Karpas-422 (cell line): ENCODE results near the gene PGP. TPM values are rescaled to one million over a fixed set of nuclear protein-coding genes. Genes with fewer than 3 reads are reported as not detected.
"Not testable (repeated sequence)": the region's sequence is repeated elsewhere in the genome, so short reads cannot be mapped to it uniquely, and the experiment has no call there.

Experiments
- DNase-seq: peaks from one replicate; pipeline ENCODE4 v3.0.0-alpha.2; 2015
- H2AFZ ChIP-seq: fragments of 200-600 bp; sonication (generic); 2 replicates; pipeline ENCODE4 v1.6.1; 2014; ENCODE audit warnings: antibody characterized with exemption, low read length, mixed read lengths
- H3K27ac ChIP-seq: fragments of 200-600 bp; sonication (generic); 2 replicates; pipeline ENCODE4 v1.5.1; 2014; ENCODE audit warnings: mild to moderate bottlenecking, low read length, moderate library complexity
- H3K27me3 ChIP-seq: fragments of 200-600 bp; sonication (generic); 2 replicates; pipeline ENCODE4 v1.6.1; 2014; ENCODE audit warnings: low read length, mixed read lengths
- H3K36me3 ChIP-seq: fragments of 200-600 bp; sonication (generic); 2 replicates; pipeline ENCODE4 v1.6.1; 2014; ENCODE audit warnings: low read length, mixed read lengths; ENCODE audit not compliant: insufficient read depth
- H3K4me1 ChIP-seq: fragments of 200-600 bp; sonication (generic); 2 replicates; pipeline ENCODE4 v1.6.1; 2014; ENCODE audit warnings: mild to moderate bottlenecking, low read length, mixed read lengths
- H3K4me2 ChIP-seq: fragments of 200-600 bp; sonication (generic); 2 replicates; pipeline ENCODE4 v1.6.1; 2014; ENCODE audit warnings: low read length, low read depth, mild to moderate bottlenecking; ENCODE audit not compliant: poor library complexity, severe bottlenecking
- H3K4me3 ChIP-seq: fragments of 200-600 bp; sonication (generic); 2 replicates; pipeline ENCODE4 v1.5.1; 2014; ENCODE audit warnings: mild to moderate bottlenecking, antibody characterized with exemption, low read length, mixed read lengths
- H3K79me2 ChIP-seq: fragments of 200-600 bp; sonication (generic); 2 replicates; pipeline ENCODE4 v1.6.1; 2014; ENCODE audit warnings: mild to moderate bottlenecking, low read length, mixed read lengths
- H3K9ac ChIP-seq: fragments of 200-600 bp; sonication (generic); 2 replicates; pipeline ENCODE4 v1.6.0; 2014; ENCODE audit warnings: low read length
- H3K9me2 ChIP-seq: fragments of 200-600 bp; sonication (generic), shearing (Covaris generic); replicated peaks from 2 replicates; pipeline ENCODE4 v1.6.0; 2014; ENCODE audit warnings: mild to moderate bottlenecking, low read length, moderate library complexity; ENCODE audit not compliant: insufficient read depth
- H3K9me3 ChIP-seq: fragments of 300-700, 200-600 bp; sonication (generic); 2 replicates; pipeline ENCODE4 v1.6.1; 2014; ENCODE audit warnings: low read length, mixed read lengths
- H4K20me1 ChIP-seq: fragments of 200-600 bp; sonication (generic); 2 replicates; pipeline ENCODE4 v1.6.1; 2014; ENCODE audit warnings: mild to moderate bottlenecking, antibody characterized with exemption, low read length, low read depth; ENCODE audit not compliant: insufficient read depth
- total RNA-seq: library from RNA; depleted of rRNA; stranded (reverse); fragments of >200 nt; shearing (Covaris generic); gene quantifications from 2 replicates; pipeline ENCODE4 v1.2.3, GENCODE V29; 2014; ENCODE audit warnings: low replicate concordance

Gene PGP
- total RNA-seq, 1 experiment from 2014 or later = 26.5 TPM

- Histone ChIP-seq H3K9me2 (no peaks in the 10 kb centered on the region), H3K4me2 (peak overlapping the region; percentile 96), H4K20me1 (no peaks in the 10 kb centered on the region), H3K27ac (peak overlapping the region; percentile 67), H3K9me3 (no peaks in the 10 kb centered on the region), H3K4me3 (peak overlapping the region; percentile 95), H3K27me3 (no peaks in the 10 kb centered on the region), H2AFZ (no peak overlapping the region), H3K36me3 (0 out of 2 replicates have a peak, but pooled peaks cover 5% of the 10 kb centered on the region), H3K79me2 (peaks cover 25% of the 10 kb centered on the region), H3K4me1 (peaks cover 29% of the 10 kb centered on the region), H3K9ac (peak overlapping the region; percentile 98)
- no peak for DNase-seq
Measured at GRCh38 chr16:2206420-2206779, 8.2 kb downstream of the PGP start.

- H3K79me2 ChIP-seq = peaks cover 25% of the 10 kb centered on the region
- H3K9me2 ChIP-seq = no peaks in the 10 kb centered on the region
- no peak for DNase-seq
- H3K4me3 ChIP-seq = peak overlapping the region; percentile 95
- no peaks in the 10 kb centered on the region for H3K9me3 ChIP-seq
- H3K36me3 ChIP-seq = 0 out of 2 replicates have a peak, but pooled peaks cover 5% of the 10 kb centered on the region
- peak overlapping the region; percentile 98 for H3K9ac ChIP-seq
- peak overlapping the region; percentile 96 for H3K4me2 ChIP-seq
- H3K27ac ChIP-seq = peak overlapping the region; percentile 67
- H4K20me1 ChIP-seq = no peaks in the 10 kb centered on the region
- no peaks in the 10 kb centered on the region for H3K27me3 ChIP-seq
- peaks cover 29% of the 10 kb centered on the region for H3K4me1 ChIP-seq
- no peak overlapping the region; the same call in 1 of the 2 replicates for H2AFZ ChIP-seq
Measured at GRCh38 chr16:2205967-2206313, 8.7 kb downstream of the PGP start.

- peak within 1 kb of the TSS; percentile 67 for H3K27ac ChIP-seq
- H3K36me3 ChIP-seq = 0 out of 2 replicates have a peak, but pooled peaks cover 5% of the 10 kb centered on the region
- no peaks in the 10 kb centered on the region for H3K9me3 ChIP-seq
- H3K4me3 ChIP-seq = peak within 1 kb of the TSS; percentile 95
- no peaks in the 10 kb centered on the region for H3K9me2 ChIP-seq
- peak within 1 kb of the TSS; percentile 96 for H3K4me2 ChIP-seq
- peak within 1 kb of the TSS; percentile 98 for H3K9ac ChIP-seq
- no peaks in the 10 kb centered on the region for H3K27me3 ChIP-seq
- H2AFZ ChIP-seq = peak within 1 kb of the TSS; percentile 86; the same call in 1 of the 2 replicates
- peaks cover 25% of the 10 kb centered on the region for H3K79me2 ChIP-seq
- peaks cover 29% of the 10 kb centered on the region for H3K4me1 ChIP-seq
- H4K20me1 ChIP-seq = no peaks in the 10 kb centered on the region
- peak; percentile 95 for DNase-seq
Measured at GRCh38 chr16:2205104-2205966, 9.3 kb downstream of the PGP start, which contains the start of gene MLST8. TSS of gene MLST8 (plus strand) at chr16:2205454. CDS start at chr16:2206086, 632 bp downstream.

GRCh38 chr16:2204416-2205103 is 10.1 kb downstream of the PGP start:
- H4K20me1 ChIP-seq = no peaks in the 10 kb centered on the region
- H3K27ac ChIP-seq = no peak overlapping the region
- H2AFZ ChIP-seq = peak overlapping the region; percentile 75; the same call in 1 of the 2 replicates
- H3K9me2 ChIP-seq = no peaks in the 10 kb centered on the region
- H3K4me3 ChIP-seq = peak overlapping the region; percentile 95
- 0 out of 2 replicates have a peak, but pooled peaks cover 5% of the 10 kb centered on the region for H3K36me3 ChIP-seq
- H3K9ac ChIP-seq = peak overlapping the region; percentile 98
- no peaks in the 10 kb centered on the region for H3K9me3 ChIP-seq
- DNase-seq = no peak
- H3K4me1 ChIP-seq = peaks cover 29% of the 10 kb centered on the region
- peak overlapping the region; percentile 96 for H3K4me2 ChIP-seq
- peaks cover 25% of the 10 kb centered on the region for H3K79me2 ChIP-seq
- H3K27me3 ChIP-seq = no peaks in the 10 kb centered on the region

GRCh38 chr16:2203119-2203688 is 11.4 kb downstream of the PGP start:
- not testable (repeated sequence) for H2AFZ ChIP-seq, H3K27me3 ChIP-seq, H3K4me3 ChIP-seq, H3K4me2 ChIP-seq, H3K9ac ChIP-seq, H3K9me3 ChIP-seq, DNase-seq, H3K36me3 ChIP-seq, H3K27ac ChIP-seq, H3K9me2 ChIP-seq, H4K20me1 ChIP-seq
- H3K4me1 ChIP-seq = peaks cover 29% of the 10 kb centered on the region
- peaks cover 22% of the 10 kb centered on the region for H3K79me2 ChIP-seq

- Histone ChIP-seq H3K4me3 (no peak overlapping the region), H2AFZ (no peak overlapping the region), H3K36me3 (no peaks in the 10 kb centered on the region), H3K4me2 (no peak overlapping the region), H3K9ac (no peak overlapping the region), H3K9me3 (no peaks in the 10 kb centered on the region), H3K79me2 (no peaks in the 10 kb centered on the region), H3K9me2 (no peaks in the 10 kb centered on the region), H3K27me3 (no peaks in the 10 kb centered on the region), H4K20me1 (no peaks in the 10 kb centered on the region), H3K27ac (no peak overlapping the region), H3K4me1 (peaks cover 13% of the 10 kb centered on the region)
- DNase-seq = no peak
Measured at GRCh38 chr16:2200313-2200712, 14.3 kb downstream of the PGP start.

- H4K20me1 ChIP-seq = peaks cover under 1% of the 10 kb centered on the region; the same call in 1 of the 2 replicates
- no peaks in the 10 kb centered on the region for H3K27me3 ChIP-seq
- no peak overlapping the region for H3K9ac ChIP-seq
- H3K4me2 ChIP-seq = no peak overlapping the region
- no peaks in the 10 kb centered on the region for H3K9me2 ChIP-seq
- H3K4me3 ChIP-seq = no peak overlapping the region
- H2AFZ ChIP-seq = no peak overlapping the region
- no peak overlapping the region for H3K27ac ChIP-seq
- no peaks in the 10 kb centered on the region for H3K9me3 ChIP-seq
- H3K36me3 ChIP-seq = no peaks in the 10 kb centered on the region
- H3K79me2 ChIP-seq = no peaks in the 10 kb centered on the region
- H3K4me1 ChIP-seq = peaks cover 12% of the 10 kb centered on the region
- no peak for DNase-seq
Measured at GRCh38 chr16:2199621-2200139, 15.0 kb downstream of the PGP start.

GRCh38 chr16:2199095-2199494 is 15.5 kb downstream of the PGP start:
- Histone ChIP-seq H3K27me3 (no peaks in the 10 kb centered on the region), H3K4me1 (peaks cover 9% of the 10 kb centered on the region)

More at GRCh38 chr16:2199095-2199494, 15.5 kb downstream of the PGP start:
- DNase-seq = no peak
- H4K20me1 ChIP-seq = peaks cover 4% of the 10 kb centered on the region; the same call in 1 of the 2 replicates
- H3K9me3 ChIP-seq = no peaks in the 10 kb centered on the region
- no peak overlapping the region for H3K4me2 ChIP-seq
- H3K27ac ChIP-seq = no peak overlapping the region
- H3K79me2 ChIP-seq = no peaks in the 10 kb centered on the region
- H3K4me3 ChIP-seq = no peak overlapping the region
- no peaks in the 10 kb centered on the region for H3K36me3 ChIP-seq
- no peak overlapping the region for H2AFZ ChIP-seq
- H3K9ac ChIP-seq = no peak overlapping the region
- no peaks in the 10 kb centered on the region for H3K9me2 ChIP-seq
